Measurements from ENCODE around the gene ZNF467.

ZNF467 gene

GRCh38 chr7:149767068-149767467 lies 6.3 kb downstream of the ZNF467 start:
- no peak for DNase-seq

DNA sequence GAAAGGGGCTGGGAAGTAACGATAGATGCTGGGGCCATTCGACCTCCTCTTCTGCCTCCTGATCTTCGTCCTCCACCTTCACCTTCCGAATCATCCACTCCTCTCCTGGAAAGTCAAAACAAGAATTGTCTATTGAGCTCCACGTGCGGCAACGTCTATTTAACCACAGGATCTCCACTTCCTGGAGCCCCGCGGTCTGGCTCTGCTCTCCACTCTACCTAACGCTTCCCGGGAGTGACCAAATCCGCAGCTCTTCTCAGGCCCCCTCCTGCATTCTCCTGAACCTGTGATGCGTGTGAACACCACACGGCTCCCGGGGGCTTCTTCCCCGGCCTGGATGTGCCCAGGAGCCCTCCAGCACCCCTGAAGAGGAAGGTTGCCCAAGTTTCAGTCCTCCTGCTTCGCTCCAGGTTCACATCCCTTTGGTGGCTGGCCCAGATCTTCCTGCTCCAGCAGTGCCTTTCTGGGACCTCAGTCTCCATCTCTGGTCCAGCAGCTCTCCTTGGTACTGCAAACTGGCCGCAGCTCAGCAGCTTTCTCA lies 7.2 kb downstream of the ZNF467 start:
- DNase-seq = no peak

- DNase-seq = no peak
Measured at GRCh38 chr7:149765399-149766121, 7.8 kb downstream of the ZNF467 start.

DNA sequence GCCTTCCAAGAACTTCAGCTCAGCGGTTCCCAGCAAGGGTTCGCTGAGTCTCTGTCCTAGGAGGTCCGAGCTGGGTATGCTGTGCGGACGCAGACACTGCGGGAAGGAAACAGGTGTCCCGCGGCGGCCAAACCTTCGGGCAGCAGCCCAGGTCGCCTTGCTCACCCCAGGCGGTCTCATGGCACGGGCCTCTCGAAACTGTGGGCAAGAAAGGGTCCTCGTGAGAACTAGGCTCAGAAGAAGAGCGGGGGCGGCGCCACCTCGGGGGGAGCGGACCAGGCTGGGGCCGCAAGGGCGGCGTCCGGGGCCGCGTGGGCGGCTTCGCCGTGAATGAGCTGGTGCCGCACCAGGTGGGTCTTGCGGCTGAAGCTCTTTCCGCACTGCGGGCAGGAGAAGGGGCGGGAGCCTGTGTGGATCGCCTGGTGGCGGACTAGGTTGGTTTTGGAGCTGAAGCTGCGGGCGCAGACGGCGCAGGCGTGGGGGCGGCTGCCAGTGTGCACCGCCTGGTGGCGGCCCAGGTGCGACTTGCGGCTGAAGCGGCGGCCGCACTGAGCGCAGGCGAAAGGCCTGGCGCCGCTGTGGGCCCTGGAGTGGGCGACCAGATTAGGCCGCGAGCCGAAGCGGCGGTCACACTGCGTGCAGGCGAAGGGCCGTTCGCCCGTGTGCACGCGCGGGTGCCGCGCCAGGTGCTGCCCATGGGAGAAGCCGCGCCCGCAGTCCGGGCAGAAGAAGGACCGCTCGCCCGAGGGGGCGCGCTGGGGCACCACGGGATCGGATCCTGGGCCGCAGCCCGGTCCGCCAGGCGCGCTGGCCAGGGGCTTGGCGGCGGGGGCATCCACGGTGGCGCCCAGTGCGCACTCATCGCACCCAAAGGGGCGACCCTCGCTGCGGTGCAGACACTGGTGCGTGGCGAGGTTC lies 8.6 kb downstream of the ZNF467 start:
- no peak for DNase-seq

GRCh38 chr7:149763563-149764240 lies 9.7 kb downstream of the ZNF467 start:
- no peak for DNase-seq

DNA sequence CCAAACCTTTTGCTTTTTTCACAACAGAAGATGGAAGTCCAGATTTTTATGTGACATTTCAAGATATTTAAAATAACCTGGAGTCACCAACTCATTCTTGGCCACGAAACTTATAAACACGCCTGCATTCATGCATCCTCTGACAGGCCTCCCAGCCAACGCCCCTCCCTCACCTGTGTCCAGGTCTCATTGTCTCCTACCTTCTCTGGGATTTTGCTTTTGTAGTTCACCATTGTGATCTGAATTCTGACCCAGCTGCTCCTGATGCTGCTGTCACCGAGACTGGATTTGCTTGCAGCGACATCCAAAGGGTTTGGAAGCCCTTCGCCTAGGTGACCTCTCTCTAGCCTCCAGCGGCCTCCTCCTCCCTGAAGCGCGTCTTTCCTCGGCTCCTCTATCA lies 10.8 kb downstream of the ZNF467 start:
- DNase-seq = no peak

DNA sequence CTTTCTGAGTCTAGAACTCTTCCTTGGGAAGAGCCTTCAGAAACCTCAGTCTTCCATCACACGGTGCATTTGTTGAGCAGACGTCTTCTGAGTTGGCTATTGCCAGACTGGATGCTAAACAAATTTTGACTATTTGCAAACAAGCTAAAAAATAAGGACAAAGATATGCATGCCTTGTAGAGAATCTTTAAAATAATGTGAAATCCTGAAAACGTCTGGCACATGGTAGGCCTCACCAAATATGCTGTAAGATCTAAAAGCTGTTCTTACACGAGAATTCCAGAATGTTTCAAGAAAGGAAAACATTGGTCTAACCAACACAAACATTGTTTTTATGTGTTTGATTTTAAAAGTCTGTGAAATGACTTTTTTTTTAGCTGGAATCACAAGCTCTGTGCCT lies 11.3 kb downstream of the ZNF467 start:
- no peak for DNase-seq

GRCh38 chr7:149761307-149761706 lies 12.1 kb downstream of the ZNF467 start:
- DNase-seq = no peak

GRCh38 chr7:149760538-149760937 lies 12.8 kb downstream of the ZNF467 start:
- no peak for DNase-seq

DNA sequence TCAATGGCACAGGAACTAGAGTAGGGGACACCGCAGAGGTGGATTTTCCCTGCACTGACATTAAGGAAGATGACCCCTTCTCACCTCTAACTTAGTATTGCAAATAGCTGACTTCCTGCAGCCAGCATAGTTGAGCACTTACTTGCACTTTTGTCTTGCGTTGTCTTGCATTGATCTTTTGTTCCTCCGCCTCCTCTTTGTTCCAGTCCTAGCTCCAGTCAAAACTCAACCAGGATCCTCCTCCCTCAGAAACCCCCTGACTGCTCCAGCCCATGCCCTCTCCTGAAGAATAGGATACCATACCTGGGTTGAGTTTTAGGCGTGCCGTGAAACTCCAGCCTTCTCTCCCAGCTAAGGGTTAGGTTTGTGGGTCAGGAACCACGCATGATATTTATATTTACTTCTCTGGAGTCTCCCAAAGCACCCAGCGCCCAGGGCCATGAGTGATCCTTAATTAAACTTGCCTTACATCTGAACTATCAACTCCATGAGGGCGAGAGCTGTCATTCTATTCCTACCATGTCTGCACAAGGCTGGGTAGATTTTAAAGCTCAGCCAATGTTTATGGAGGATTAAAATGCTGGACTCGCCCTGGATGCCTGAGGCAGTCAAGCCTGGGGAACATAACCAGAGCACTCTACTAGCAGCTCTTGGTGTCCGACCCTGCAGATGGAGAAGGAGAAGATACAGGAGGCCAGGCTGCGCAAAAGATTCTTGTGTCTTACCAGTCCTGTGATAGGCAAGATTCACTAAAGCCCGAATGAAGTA lies 14.1 kb downstream of the ZNF467 start:
- DNase-seq = no peak

DNA sequence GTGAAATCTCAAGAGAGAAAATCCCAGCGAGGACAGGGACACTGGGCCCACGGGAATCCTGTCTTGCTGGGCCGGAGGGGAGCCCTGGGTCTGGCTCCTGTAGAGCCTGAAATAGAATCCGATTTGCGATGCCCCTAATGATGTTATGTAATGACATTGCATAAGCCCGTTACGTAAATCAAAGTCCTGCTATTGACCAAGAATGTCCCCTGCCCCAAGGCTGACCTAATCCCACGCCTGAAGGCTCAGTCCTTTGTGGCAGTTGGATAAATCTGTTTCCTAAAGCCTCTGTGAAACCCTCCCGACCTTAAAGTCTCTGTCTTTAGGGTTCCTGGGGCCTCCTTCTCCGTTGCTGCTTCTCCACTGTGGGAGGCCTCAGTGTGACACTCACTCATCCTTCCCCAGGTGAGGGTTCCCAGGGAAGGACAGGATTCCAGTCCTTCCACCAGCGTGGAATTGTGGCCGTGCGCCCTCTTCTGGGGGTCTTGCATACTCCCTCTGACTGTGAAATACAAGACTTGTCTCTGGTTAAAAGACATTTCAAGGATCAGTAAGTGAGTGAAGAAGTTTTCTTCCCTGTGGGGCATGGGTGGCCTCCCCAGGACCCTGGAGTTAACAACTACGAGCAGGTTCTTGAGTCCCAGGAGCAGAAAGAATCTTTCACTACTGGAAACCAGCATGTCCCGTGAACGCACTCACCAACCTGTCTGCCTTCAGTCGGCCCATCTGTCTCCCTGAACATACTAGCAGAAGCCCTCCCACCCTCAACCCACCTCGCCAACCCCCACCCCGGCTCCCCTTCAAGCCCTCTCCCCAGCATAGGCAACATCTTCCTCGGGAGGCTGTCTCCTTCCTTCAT lies 19.8 kb downstream of the ZNF467 start:
- DNase-seq = no peak

DNA sequence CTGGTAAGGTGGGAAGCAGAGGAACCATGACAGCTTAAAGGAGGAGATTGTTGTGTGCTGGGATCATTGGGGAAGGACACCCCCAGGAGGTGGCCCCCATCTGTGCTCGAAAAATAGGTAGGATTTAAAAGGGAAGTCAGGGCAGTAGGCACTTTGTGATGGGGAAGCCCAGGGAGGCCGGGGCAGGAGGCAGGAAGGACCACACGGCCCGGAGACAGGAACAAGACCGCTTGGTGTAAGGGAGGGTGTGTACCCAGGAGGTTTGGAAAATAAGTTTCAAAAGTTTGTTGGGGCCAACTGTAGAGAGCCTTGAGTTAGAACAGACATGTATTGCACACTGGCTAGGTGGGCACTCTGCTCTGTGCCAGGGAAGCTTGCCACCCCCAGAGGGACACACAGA lies 20.7 kb downstream of the ZNF467 start:
- no peak for DNase-seq

DNA sequence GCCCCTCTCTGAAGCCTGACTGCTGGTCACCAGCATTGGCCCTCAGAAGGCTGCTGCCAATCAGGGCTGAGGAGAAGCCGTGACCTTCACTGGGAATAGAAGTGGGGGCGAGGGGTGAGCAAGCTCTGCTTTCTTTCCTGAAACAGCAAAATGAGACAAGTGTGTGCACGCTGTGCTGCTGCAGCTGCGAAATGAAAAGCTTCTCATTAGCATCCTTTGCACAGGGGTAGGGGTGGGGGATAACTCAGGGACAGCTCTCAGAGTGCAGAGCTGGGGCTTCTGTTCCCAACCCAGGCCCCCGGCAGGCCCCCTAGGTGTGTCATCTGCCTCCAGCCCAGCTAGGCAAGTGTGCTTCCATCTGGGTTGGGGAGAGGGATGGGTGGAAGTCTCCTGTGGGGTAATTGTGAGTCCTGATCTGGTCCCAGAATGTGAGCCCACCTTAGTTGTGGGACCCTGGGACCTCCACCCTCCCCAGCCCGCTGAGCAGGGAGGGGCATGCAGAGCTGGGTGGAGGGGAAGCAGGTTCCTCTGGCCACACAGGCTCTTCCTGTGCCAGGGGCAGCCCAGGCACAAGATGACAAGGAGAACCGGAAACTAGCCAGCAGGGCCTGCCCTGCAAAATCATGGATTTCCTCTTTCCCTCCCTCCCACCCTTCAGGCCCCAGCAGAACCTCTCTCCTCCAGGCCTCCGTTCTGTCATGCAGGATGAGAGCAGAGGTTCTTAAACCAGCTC lies 22.2 kb downstream of the ZNF467 start:
- no peak for DNase-seq

- no peak for DNase-seq
Measured at GRCh38 chr7:149750122-149750845, 23.1 kb downstream of the ZNF467 start.

DNA sequence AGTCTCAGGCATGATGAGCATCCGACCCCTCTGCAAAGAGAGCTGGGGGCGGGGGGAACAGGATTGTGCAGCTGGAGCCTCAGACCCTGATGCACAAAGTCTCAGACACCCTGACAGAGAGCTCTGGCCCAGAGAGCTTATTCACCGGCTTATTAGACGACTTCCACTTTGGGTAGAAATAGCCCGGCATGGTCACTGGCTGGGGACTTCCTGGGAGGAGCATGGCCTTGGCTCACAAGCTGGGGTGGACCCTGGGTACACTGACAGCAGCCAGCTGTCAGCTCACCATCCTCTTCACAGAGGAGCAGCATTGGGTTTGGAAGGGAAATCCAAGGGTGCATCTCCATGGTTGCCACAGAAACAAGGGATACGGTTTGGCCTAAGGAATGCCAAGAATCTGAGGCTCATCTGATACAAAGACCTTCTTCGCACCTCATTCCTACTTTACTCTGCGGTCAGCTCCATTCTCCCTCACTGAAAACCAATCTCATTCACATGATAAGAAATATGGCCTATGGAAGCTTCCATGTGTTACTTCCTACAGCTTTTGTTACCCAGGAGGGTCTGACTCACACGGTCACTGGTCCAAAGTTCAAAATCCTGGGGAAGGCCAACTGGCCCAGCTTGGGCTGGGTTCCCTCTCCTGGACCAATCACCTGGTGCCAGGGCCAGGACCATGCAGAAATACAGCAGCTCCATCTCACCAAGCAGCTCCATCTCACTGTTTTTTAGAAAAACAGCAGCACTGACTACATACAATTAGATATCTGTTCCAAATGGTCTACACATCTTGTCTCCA lies 25.1 kb downstream of the ZNF467 start:
- no peak for DNase-seq

GRCh38 chr7:149743476-149744255 lies 29.7 kb downstream of the ZNF467 start:
- DNase-seq = no peak

GRCh38 chr7:149742075-149742701 lies 31.2 kb downstream of the ZNF467 start:
- peak; percentile 65 for DNase-seq

DNA sequence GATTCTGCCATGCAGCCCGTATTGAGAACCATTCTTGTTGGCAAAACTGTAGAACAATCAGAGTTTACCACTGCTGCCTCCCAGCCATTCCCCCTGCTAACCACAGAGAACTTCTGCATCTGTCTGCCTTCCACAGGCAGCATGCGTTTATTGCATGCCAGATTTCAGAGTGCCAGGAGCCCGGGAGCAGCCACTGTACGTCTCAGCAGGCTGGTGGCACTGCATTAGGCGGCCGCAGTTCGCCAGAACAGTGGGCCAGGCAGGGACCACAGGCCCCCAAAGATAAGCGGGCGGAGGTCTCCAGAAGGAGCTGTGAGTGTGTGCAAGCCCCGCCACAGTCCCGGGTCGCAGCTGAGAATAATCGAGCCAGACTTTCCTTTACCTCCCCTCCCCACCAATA lies 31.8 kb downstream of the ZNF467 start:
- no peak for DNase-seq

All from activated naive CD4-positive, alpha-beta T cell treated with Interleukin-2 at 50 U/mL for 16 hours (primary cell).